Measurements from ENCODE around the gene CD80. TPM values are rescaled to one million over a fixed set of nuclear protein-coding genes. Genes with fewer than 3 reads are reported as not detected.
A peak's percentile ranks its signal among the peaks of the same experiment; 100 is the strongest.
"Not testable (repeated sequence)": the region's sequence is repeated elsewhere in the genome, so short reads cannot be mapped to it uniquely, and the experiment has no call there.

Gene CD80
- under 1 TPM in 6 of 10 donors, not detected in 4; 0.08 to 0.58 (median 0.15) TPM for polyA plus RNA-seq (ENCODE audit: insufficient read length in 10 of 10)
- long read RNA-seq, donor 1: 0 reads
- long read RNA-seq, donor 2: 0 reads
- long read RNA-seq, donor 3: 0 reads
- long read RNA-seq, donor 4: 0 reads
- long read RNA-seq, donor 5: 0 reads
- long read RNA-seq, donor 6: 0 reads
- long read RNA-seq, donor 7: 0 reads
- long read RNA-seq, donor 8: 0 reads
- long read RNA-seq, donor 9: 0 reads

GRCh38 chr3:119559441-119559963, at the start of gene CD80:
Gene CD80, minus strand, starts transcription at chr3:119559614. Its CDS starts 1,886 bp downstream, at chr3:119557728.
- DNase-seq: peak in 1 of 3 donors; percentile 31

- DNase-seq: peak in 1 of 3 donors; percentile 29
These were observed 49.1 kb upstream of the CD80 start for GRCh38 chr3:119608405-119609000.

GRCh38 chr3:119604878-119605277, 45.5 kb upstream of the CD80 start:
- peak in 1 of 3 donors; percentile 21 for DNase-seq

GRCh38 chr3:119602676-119603075, 43.3 kb upstream of the CD80 start:
- DNase-seq: no peak

GRCh38 chr3:119601154-119601553, 41.7 kb upstream of the CD80 start:
- no peak for DNase-seq

GRCh38 chr3:119600732-119601131, 41.3 kb upstream of the CD80 start:
- DNase-seq: no peak

GRCh38 chr3:119599558-119600174, 40.3 kb upstream of the CD80 start:
- no peak for DNase-seq

GRCh38 chr3:119598410-119599098, 39.1 kb upstream of the CD80 start:
- no peak for DNase-seq

- no peak for DNase-seq
These were observed 38.3 kb upstream of the CD80 start, which contains the start of gene PLA1A for GRCh38 chr3:119597548-119598288. Gene PLA1A, plus strand, starts transcription at chr3:119597885. Its CDS starts 29 bp downstream, at chr3:119597914.

GRCh38 chr3:119596398-119596797, 37.0 kb upstream of the CD80 start:
- DNase-seq: no peak

- peak in 2 of 3 donors; percentile 11 to 27 for DNase-seq
These were observed 36.4 kb upstream of the CD80 start for GRCh38 chr3:119595639-119596334.

- not testable (repeated sequence) for DNase-seq
These were observed 35.5 kb upstream of the CD80 start for GRCh38 chr3:119594929-119595328.

GRCh38 chr3:119594066-119594465, 34.7 kb upstream of the CD80 start:
- no peak for DNase-seq

GRCh38 chr3:119592861-119593260, 33.4 kb upstream of the CD80 start:
- DNase-seq: no peak

GRCh38 chr3:119590706-119591105, 31.3 kb upstream of the CD80 start:
- DNase-seq: no peak

- DNase-seq: no peak
These were observed 29.8 kb upstream of the CD80 start for GRCh38 chr3:119589102-119589773.

GRCh38 chr3:119588112-119588511, 28.7 kb upstream of the CD80 start:
- peak in 2 of 3 donors; percentile 37 to 52 for DNase-seq

GRCh38 chr3:119586733-119587172, 27.3 kb upstream of the CD80 start:
- DNase-seq: no peak

- peak in 1 of 3 donors; percentile 19 for DNase-seq
These were observed 26.6 kb upstream of the CD80 start for GRCh38 chr3:119585856-119586570.
